Vagina (tissue), 2 donors: ENCODE data around the gene VAV1. TPM values are rescaled to one million over a fixed set of nuclear protein-coding genes. Genes with fewer than 3 reads are reported as not detected.
"Not testable (repeated sequence)": the region's sequence is repeated elsewhere in the genome, so short reads cannot be mapped to it uniquely, and the experiment has no call there.

ENCODE experiments used
- DNase-seq, 2 donors: peaks; one replicate each; pipeline ENCODE4 v3.0.0-alpha.2; 2017; ENCODE audit errors: extremely low spot score in 2 of 2
- H3K27ac ChIP-seq: fragments of 200-600 bp; sonication (generic); one replicate; pipeline ENCODE4 v1.5.1; 2019
- H3K27me3 ChIP-seq: fragments of 200-600 bp; sonication (generic); one replicate; pipeline ENCODE4 v1.5.1; 2019
- H3K36me3 ChIP-seq, 2 donors: fragments of 200-600 bp; sonication (generic); one replicate each; pipeline ENCODE4 v1.5.1; 2017 to 2019
- H3K4me1 ChIP-seq: fragments of 200-600 bp; sonication (generic); one replicate; pipeline ENCODE4 v1.5.1; 2019
- H3K4me3 ChIP-seq, 2 donors: fragments of 200-600 bp; sonication (generic); 1 replicate in 1 of 2; 2 replicates in 1 of 2; pipeline ENCODE4 v1.5.1; 2016 to 2019
- H3K9me3 ChIP-seq: fragments of 200-600 bp; sonication (generic); one replicate; pipeline ENCODE4 v1.5.1; 2019
- CTCF ChIP-seq, 3 experiments: fragments of 450-650 bp in 2 of 3; fragments of 200-600 bp in 1 of 3; sonication (generic) in 1 of 3; IDR thresholded peaks; one replicate each; pipeline ENCODE4 v1.5.1; 2017 to 2019; ENCODE audit warnings: antibody characterized with exemption in 3 of 3, mild to moderate bottlenecking in 2 of 3, moderate library complexity in 2 of 3
- POLR2A ChIP-seq, 2 donors: fragments of 450-650 bp; IDR thresholded peaks; one replicate each; pipeline ENCODE4 v1.6.1; 2017; ENCODE audit warnings: antibody characterized with exemption in 2 of 2, mild to moderate bottlenecking in 2 of 2, moderate library complexity in 2 of 2
- POLR2AphosphoS5 ChIP-seq, 2 donors: sonication (generic); formaldehyde crosslinking; IDR thresholded peaks; one replicate each; pipeline ENCODE4 v1.9.0; 2017; ENCODE audit warnings: antibody characterized with exemption in 2 of 2, mild to moderate bottlenecking in 2 of 2, low read depth in 1 of 2; ENCODE audit not compliant: insufficient read depth in 1 of 2
- intact Hi-C: fragments of 100-400 bp; cut with DNase I; formaldehyde crosslinking; loops from one replicate; pipeline ENCODE4 v1.15.1; 2023
- total RNA-seq: library from RNA; depleted of rRNA; stranded (reverse); fragments of >200 nt; gene quantifications from one replicate; pipeline ENCODE4 v1.2.3, GENCODE V29; 2016

Gene VAV1
- total RNA-seq, 1 donor from 2014 or later, result 5.9 TPM

DNA sequence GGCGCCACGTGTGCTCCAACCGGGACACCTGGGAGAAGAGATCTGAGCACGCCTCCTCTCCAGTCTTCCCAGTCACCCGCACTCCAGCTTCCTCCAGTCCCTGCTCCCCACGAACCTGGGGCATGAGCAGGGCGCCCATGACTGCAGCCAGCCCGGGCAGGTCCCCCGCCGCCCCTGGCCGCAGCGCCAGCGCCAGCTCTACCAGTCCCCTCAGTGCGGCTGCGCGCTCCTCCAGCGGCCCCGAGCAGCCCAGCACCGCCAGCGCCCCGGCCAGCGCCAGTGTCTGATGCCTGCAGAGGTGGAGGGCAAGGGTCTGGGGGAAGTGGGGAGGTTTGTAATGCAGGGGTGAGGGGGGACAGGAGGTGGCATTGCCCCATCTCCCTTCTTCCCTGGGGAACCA, 18.4 kb upstream of the VAV1 start:
- intact Hi-C loops, result no loop called here
- Histone ChIP-seq H3K4me3 (no peak overlapping the region), H3K4me1 (peaks cover 26% of the 10 kb centered on the region), H3K36me3 (peaks cover 0 to 35% of the 10 kb centered on the region in 2 donors), H3K27ac (peak overlapping the region; percentile 35), H3K9me3 (no peaks in the 10 kb centered on the region), H3K27me3 (no peaks in the 10 kb centered on the region)
- TF ChIP-seq POLR2A (IDR thresholded peaks at IDR 0.05), result no peak
- TF ChIP-seq POLR2AphosphoS5 (IDR thresholded peaks at IDR 0.05; ENCODE audit: insufficient read depth in 1 of 2, low read depth in 1 of 2), result no peak
- TF ChIP-seq CTCF (IDR thresholded peaks at IDR 0.05), result no peak
- no peak for DNase-seq

- no peaks in the 10 kb centered on the region for H3K27me3 ChIP-seq
- H3K36me3 ChIP-seq, result peaks cover 0 to 28% of the 10 kb centered on the region in 2 donors
- intact Hi-C loops, result no loop called here
- no peaks in the 10 kb centered on the region for H3K9me3 ChIP-seq
- H3K4me1 ChIP-seq, result peaks cover 21% of the 10 kb centered on the region
- no peak for DNase-seq
- no peak for TF ChIP-seq POLR2AphosphoS5 (IDR thresholded peaks at IDR 0.05; ENCODE audit: insufficient read depth in 1 of 2, low read depth in 1 of 2)
- no peak for TF ChIP-seq CTCF (IDR thresholded peaks at IDR 0.05)
- no peak for TF ChIP-seq POLR2A (IDR thresholded peaks at IDR 0.05)
- no peak overlapping the region for H3K4me3 ChIP-seq
- H3K27ac ChIP-seq, result no peak overlapping the region
Measured at GRCh38 chr19:6754653-6755463, 17.6 kb upstream of the VAV1 start.

DNA sequence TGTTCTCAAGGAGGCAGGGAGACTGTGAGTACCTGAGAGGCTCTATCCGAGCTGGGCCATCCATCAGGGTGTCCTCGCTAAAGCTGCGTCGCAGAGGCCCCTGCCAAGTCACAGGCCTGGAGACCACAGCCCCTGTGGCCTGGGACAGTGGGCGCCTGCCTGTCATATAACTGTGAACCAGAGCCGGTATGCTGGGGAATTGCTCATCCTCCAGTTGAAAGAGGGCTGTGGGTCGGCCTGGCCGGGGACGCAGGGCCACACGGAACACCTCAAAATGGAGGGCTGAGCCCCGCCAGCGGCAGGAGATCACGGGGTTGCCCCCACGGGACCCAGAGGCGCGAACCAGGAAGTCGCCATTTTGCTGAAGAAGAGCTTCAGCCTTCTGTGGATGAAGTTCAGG, 11.9 kb upstream of the VAV1 start:
- intact Hi-C loops, result no loop called here
- TF ChIP-seq CTCF (IDR thresholded peaks at IDR 0.05) (no peak), POLR2A (IDR thresholded peaks at IDR 0.05) (no peak), POLR2AphosphoS5 (IDR thresholded peaks at IDR 0.05; ENCODE audit: insufficient read depth in 1 of 2, low read depth in 1 of 2) (no peak)
- H3K4me1 ChIP-seq, result no peaks in the 10 kb centered on the region
- H3K4me3 ChIP-seq, result no peak overlapping the region
- no peaks in the 10 kb centered on the region for H3K9me3 ChIP-seq
- DNase-seq, result no peak
- no peaks in the 10 kb centered on the region for H3K27me3 ChIP-seq
- H3K27ac ChIP-seq, result no peak overlapping the region
- no peaks in the 10 kb centered on the region for H3K36me3 ChIP-seq

- intact Hi-C loops, result no loop called here
Measured at GRCh38 chr19:6761053-6761676, 11.3 kb upstream of the VAV1 start.

DNA sequence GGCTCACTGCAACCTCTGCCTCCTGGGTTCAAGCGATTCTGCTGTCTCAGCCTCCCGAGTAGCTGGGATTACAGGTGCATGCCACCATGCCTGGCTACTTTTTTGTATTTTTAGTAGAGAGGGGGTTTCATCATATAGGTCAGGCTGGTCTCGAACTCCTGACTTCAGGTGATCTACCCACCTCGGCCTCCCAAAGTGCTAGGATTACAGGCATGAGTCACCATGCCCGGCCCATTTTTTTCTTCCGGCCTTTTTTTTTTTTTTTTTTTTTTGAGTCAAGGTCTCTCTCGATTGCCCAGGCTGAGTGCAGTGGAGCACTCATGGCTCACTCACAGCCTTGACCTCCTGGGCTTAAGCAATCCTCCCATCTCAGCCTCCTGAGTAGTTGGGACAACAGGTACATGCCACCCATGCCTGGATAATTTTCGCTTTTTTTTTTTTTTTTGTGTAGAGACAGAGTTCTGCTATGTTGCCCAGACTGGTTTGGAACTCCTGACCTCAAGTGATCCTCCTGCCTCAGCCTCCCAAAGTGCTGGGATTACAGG, 10.2 kb upstream of the VAV1 start:
- H3K27me3 ChIP-seq, H3K4me1 ChIP-seq, H3K27ac ChIP-seq, H3K9me3 ChIP-seq, intact Hi-C loops, H3K36me3 ChIP-seq, DNase-seq, H3K4me3 ChIP-seq: not testable (repeated sequence)

More at GRCh38 chr19:6761053-6761676, 11.3 kb upstream of the VAV1 start:
- H3K27me3 ChIP-seq, result no peaks in the 10 kb centered on the region
- H3K27ac ChIP-seq, result no peak overlapping the region
- H3K4me1 ChIP-seq, result no peaks in the 10 kb centered on the region
- no peak for DNase-seq
- H3K4me3 ChIP-seq, result no peak overlapping the region
- H3K36me3 ChIP-seq, result no peaks in the 10 kb centered on the region
- H3K9me3 ChIP-seq, result no peaks in the 10 kb centered on the region
- TF ChIP-seq POLR2A (IDR thresholded peaks at IDR 0.05) (no peak), CTCF (IDR thresholded peaks at IDR 0.05) (no peak)
